ENCODE measurements around the gene SOHLH1. TPM values are rescaled to one million over a fixed set of nuclear protein-coding genes. Genes with fewer than 3 reads are reported as not detected.

SOHLH1 gene
- polyA plus RNA-seq, 1 of the 3 experiments (the other 2 are of a cell fraction) = not detected

- Histone ChIP-seq H3K36me3 (replicated peaks in 1 of 2; ENCODE audit: control insufficient read depth in 1 of 2, insufficient read depth in 2 of 2, low read length in 1 of 2) (no peaks in the 10 kb centered on the region), H3K27me3 (ENCODE audit: insufficient read depth) (no peaks in the 10 kb centered on the region), H3K4me3 (ENCODE audit: low read depth in 2 of 2, low read length in 1 of 2) (no peak overlapping the region), H4K20me1 (ENCODE audit: insufficient read depth) (no peaks in the 10 kb centered on the region), H2AFZ (ENCODE audit: low read depth) (no peak overlapping the region), H3K4me1 (ENCODE audit: control insufficient read depth in 1 of 2, insufficient read depth in 2 of 2, low read depth in 1 of 2, low read length in 1 of 2) (no peaks in the 10 kb centered on the region), H3K79me2 (ENCODE audit: insufficient read depth) (no peaks in the 10 kb centered on the region), H3K27ac (ENCODE audit: low read depth in 2 of 2, low read length in 1 of 2) (no peak overlapping the region), H3K9me2 (no peaks in the 10 kb centered on the region), H3K9ac (no peak overlapping the region), H3K9me3 (no peaks in the 10 kb centered on the region), H3F3A (replicated peaks; ENCODE audit: insufficient read depth) (no peaks in the 10 kb centered on the region), H3K4me2 (no peak overlapping the region)
- ChIA-PET CTCF (no interaction called here), POLR2A (no interaction called here)
- TF ChIP-seq EP300 (IDR thresholded peaks at IDR 0.05; ENCODE audit: borderline replicate concordance in 1 of 2, low read depth in 1 of 2, low read length in 1 of 2) = no peak
- TF ChIP-seq POLR2AphosphoS5 (IDR thresholded peaks at IDR 0.05; ENCODE audit: low read depth, low read length) = no peak
- TF ChIP-seq USF2 (IDR thresholded peaks at IDR 0.05; ENCODE audit: borderline replicate concordance, low read depth, low read length) = no peak
- no peak for TF ChIP-seq RAD21 (IDR thresholded peaks at IDR 0.05; ENCODE audit: low read length)
- no peak for TF ChIP-seq YY1 (IDR thresholded peaks at IDR 0.05; ENCODE audit: low read depth)
- no peak for TF ChIP-seq TCF12 (IDR thresholded peaks at IDR 0.05)
- no peak for TF ChIP-seq TAF1 (IDR thresholded peaks at IDR 0.05; ENCODE audit: borderline replicate concordance, low read depth, low read length)
- TF ChIP-seq NRF1 (IDR thresholded peaks at IDR 0.05; ENCODE audit: low read depth, low read length) = no peak
- no peak for DNase-seq
- 45% methylated on average over 8 of the region's 16 CpGs for WGBS (ENCODE audit: low lambda C conversion rate)
Measured at GRCh38 chr9:135695036-135695435, 4.2 kb downstream of the SOHLH1 start.

GRCh38 chr9:135694414-135694813, 4.9 kb downstream of the SOHLH1 start:
- WGBS (ENCODE audit: low lambda C conversion rate) = 70% methylated on average over 12 of the region's 18 CpGs
- no peak overlapping the region for H3K4me2 ChIP-seq
- H3K79me2 ChIP-seq (ENCODE audit: insufficient read depth) = no peaks in the 10 kb centered on the region
- ChIA-PET POLR2A (no interaction called here), CTCF (interaction anchor here (2.2 kb wide), 1 partner anchor 8 kb away, joined by 10 read pairs; the partner anchor contains the start of gene KCNT1)
- H3K9ac ChIP-seq = no peak overlapping the region
- H3K9me3 ChIP-seq = no peaks in the 10 kb centered on the region
- no peak for DNase-seq
- no peak overlapping the region for H2AFZ ChIP-seq (ENCODE audit: low read depth)
- no peaks in the 10 kb centered on the region for H3K36me3 ChIP-seq (replicated peaks in 1 of 2; ENCODE audit: control insufficient read depth in 1 of 2, insufficient read depth in 2 of 2, low read length in 1 of 2)
- TF ChIP-seq FOXJ3 (CRISPR knock-in tag; IDR thresholded peaks at IDR 0.05) (no peak), EP300 (IDR thresholded peaks at IDR 0.05; ENCODE audit: borderline replicate concordance in 1 of 2, low read depth in 1 of 2, low read length in 1 of 2) (no peak), REST (IDR thresholded peaks at IDR 0.05; ENCODE audit: low read depth, low read length) (no peak), TEAD4 (IDR thresholded peaks at IDR 0.05; ENCODE audit: borderline replicate concordance, insufficient read depth) (no peak), FOXM1 (IDR thresholded peaks at IDR 0.05; ENCODE audit: low read depth) (no peak), SMC3 (IDR thresholded peaks at IDR 0.05; ENCODE audit: low read depth, low read length) (no peak), JUND (IDR thresholded peaks at IDR 0.05) (no peak), RFX5 (IDR thresholded peaks at IDR 0.05; ENCODE audit: low read length) (no peak), RAD21 (IDR thresholded peaks at IDR 0.05; ENCODE audit: low read length) (no peak), FOSL2 (IDR thresholded peaks at IDR 0.05; ENCODE audit: borderline replicate concordance, low read depth) (no peak), USF1 (IDR thresholded peaks at IDR 0.05; ENCODE audit: borderline replicate concordance, low read depth) (no peak)
- H3F3A ChIP-seq (replicated peaks; ENCODE audit: insufficient read depth) = no peaks in the 10 kb centered on the region
- no peaks in the 10 kb centered on the region for H4K20me1 ChIP-seq (ENCODE audit: insufficient read depth)
- no peak overlapping the region for H3K4me3 ChIP-seq (ENCODE audit: low read depth in 2 of 2, low read length in 1 of 2)
- H3K9me2 ChIP-seq = no peaks in the 10 kb centered on the region
- no peak overlapping the region for H3K27ac ChIP-seq (ENCODE audit: low read depth in 2 of 2, low read length in 1 of 2)
- no peaks in the 10 kb centered on the region for H3K4me1 ChIP-seq (ENCODE audit: control insufficient read depth in 1 of 2, insufficient read depth in 2 of 2, low read depth in 1 of 2, low read length in 1 of 2)
- H3K27me3 ChIP-seq (ENCODE audit: insufficient read depth) = no peaks in the 10 kb centered on the region

All from SK-N-SH (cell line).